Adrenal gland (tissue), 5 donors: Measurements from ENCODE around the gene PIPOX.

Experiments
- POLR2A ChIP-seq, 2 donors: fragments of 450-650 bp; IDR thresholded peaks; one replicate each; pipeline ENCODE4 v1.6.1; 2017; ENCODE audit warnings: antibody characterized with exemption in 2 of 2, mild to moderate bottlenecking in 2 of 2, moderate library complexity in 1 of 2
- TF ChIP-seq, protein P1 (sequence below), 6 experiments: fragments of 450-650 bp in 4 of 6; fragments of 200-600 bp in 2 of 6; sonication (generic) in 1 of 6; IDR thresholded peaks; 1 replicate in 5 of 6; 2 replicates in 1 of 6; pipeline versions ENCODE4 v1.5.1 to v1.8.0; 2016 to 2021; ENCODE audit warnings: antibody characterized with exemption in 6 of 6, mild to moderate bottlenecking in 2 of 6, moderate library complexity in 1 of 6
- donor health status: DM: no; HTN: no; CAD: no.

DNA sequence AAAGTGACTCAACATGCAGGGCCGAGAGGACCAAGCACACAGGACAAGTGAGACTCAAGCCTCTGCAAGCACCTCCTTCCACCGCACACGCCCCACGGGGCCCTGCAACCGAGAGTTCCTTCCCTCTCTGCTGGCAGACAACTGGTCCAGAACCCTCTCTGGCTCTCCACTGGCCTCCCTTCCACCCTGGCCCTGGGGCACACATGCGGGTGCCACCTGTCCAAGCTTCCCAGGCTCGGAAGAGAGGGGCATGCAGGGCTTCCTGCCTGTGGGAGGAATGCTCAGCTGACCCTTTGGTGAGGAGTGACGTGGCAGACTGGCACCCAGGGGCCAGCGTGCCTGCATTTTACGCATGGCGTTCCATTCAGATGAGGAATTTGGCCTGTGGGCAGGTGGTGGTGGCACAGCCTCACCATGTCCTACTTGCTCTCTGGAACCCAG is 59.8 kb downstream of the PIPOX start:
- TF ChIP-seq, protein P1, sequence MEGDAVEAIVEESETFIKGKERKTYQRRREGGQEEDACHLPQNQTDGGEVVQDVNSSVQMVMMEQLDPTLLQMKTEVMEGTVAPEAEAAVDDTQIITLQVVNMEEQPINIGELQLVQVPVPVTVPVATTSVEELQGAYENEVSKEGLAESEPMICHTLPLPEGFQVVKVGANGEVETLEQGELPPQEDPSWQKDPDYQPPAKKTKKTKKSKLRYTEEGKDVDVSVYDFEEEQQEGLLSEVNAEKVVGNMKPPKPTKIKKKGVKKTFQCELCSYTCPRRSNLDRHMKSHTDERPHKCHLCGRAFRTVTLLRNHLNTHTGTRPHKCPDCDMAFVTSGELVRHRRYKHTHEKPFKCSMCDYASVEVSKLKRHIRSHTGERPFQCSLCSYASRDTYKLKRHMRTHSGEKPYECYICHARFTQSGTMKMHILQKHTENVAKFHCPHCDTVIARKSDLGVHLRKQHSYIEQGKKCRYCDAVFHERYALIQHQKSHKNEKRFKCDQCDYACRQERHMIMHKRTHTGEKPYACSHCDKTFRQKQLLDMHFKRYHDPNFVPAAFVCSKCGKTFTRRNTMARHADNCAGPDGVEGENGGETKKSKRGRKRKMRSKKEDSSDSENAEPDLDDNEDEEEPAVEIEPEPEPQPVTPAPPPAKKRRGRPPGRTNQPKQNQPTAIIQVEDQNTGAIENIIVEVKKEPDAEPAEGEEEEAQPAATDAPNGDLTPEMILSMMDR (IDR thresholded peaks at IDR 0.05), result no peak
- TF ChIP-seq POLR2A (IDR thresholded peaks at IDR 0.05), result no peak
